GM21515 (cell line): Measurements from ENCODE around the gene PERCC1.

Source experiments
- ATAC-seq: cut with Tn5 transposase; IDR thresholded peaks from one replicate; pipeline ENCODE4 v1.9.1; 2021; ENCODE audit not compliant: unreplicated experiment

Gene PERCC1

DNA sequence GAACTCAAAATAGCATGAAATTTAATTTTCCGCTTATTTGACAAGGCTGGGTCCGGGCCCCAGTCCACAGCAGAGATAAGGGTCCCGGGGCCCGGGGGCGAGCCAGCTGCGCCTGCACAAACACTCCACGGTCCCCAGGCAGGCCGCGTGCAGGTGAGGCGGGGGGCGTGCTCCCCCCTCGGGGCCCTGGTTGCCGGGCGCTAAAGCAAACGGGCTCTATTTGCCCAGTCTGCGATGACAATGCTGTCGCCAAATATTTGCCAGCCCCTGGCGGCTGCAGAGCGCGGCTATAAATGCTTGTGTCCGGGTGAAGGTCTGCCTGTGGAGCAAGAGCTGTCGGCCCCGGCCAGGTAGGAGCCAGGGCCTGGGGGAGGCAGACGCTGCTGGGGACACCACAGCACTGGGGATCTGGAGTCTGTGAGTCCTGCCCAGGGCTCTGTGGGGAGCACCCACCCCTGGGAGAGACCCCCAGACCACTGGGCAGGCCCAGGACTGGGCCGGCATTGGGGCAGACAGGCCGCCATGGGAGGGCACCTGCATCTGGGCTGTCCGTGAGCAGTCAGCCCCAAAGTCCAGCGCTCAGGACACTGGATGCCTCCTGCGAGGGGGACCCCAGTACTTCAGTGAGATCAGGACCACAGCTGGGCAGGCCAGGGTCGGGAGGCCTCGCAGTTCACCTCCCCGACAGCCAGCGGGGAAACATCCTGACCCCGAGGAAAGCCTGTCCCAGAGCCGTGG is at the start of gene PERCC1:
Gene PERCC1, plus strand, starts transcription at position 320 of the 738 bp plus-strand sequence. CDS start 1,516 bp downstream, outside the sequence.
- no peak for ATAC-seq

DNA sequence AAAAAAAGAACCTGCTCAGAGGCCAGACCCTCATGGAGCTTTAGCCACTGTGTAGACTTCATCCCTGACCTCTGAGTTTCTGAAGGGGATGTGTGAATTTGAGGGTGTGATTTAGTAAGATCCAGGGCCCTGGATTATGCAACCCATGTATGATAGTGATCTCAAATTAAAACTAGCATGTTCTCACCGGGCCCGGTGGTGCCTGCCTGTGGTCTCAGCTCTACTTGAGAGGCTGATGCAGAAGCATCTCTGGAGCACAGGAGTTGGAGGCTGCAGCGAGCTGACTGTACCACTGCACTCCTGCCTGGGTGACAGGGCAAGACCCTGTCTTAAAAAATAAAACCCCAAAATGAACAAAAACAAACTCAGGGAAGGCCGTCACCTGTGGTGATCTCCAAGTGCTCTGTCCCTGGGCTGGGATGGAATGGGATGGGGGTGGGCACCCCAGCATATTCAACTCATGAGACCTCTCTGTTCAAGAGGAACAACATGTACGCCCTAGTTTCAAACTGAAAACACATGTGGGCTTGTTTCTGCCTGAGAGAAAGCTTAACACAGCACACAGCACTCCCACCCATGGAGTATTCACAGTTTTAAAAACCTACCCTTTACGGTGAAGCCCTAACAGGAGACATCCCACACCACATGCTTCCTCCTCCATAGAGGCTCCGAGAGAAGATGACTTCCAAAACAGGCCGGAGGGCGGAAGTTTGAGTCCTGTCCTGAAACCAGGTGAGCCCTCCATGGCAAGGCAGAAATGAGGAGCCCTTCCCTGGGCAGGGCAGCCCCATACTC is 49.1 kb upstream of the PERCC1 start:
- no peak for ATAC-seq

DNA sequence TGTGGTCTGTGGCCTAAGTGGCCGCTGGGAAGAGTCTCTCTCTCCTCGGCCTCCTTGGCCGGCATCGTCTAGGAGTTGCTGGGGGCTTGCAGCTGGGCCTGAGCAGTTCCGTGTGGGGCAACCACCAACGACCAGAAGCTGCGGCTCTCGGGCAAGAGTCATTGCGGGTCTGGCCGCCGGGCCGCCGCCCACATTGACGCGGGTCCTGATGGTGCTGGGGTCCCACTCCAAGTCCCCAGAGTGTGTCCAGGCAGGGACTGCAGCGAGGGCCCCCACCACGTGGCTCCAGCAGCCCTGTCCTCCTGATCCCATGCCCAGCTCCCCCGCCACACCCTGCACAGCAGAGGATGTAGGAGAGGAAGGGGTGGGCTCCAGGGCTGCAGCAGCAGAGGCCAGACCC is 47.3 kb upstream of the PERCC1 start:
- no peak for ATAC-seq

DNA sequence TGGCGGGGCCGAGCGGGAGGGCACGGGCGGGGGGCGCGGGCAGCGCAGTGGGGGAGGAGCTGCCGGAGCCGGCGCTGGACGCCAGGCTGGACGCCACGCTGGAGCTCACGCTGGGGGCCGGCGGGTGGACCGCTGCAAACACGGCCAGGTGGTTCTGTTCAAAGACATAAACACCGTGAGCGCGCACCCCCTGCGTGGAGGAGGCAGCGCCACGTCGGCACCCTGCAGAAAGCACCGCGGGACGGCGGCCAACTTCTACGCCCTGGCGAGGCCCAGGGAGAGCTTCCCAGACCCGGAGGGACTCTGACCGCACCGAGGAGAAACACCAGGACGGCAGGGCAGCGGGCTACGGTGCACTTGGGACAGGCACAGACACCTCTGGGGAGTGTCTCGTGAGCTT is 45.6 kb upstream of the PERCC1 start:
- ATAC-seq = no peak

DNA sequence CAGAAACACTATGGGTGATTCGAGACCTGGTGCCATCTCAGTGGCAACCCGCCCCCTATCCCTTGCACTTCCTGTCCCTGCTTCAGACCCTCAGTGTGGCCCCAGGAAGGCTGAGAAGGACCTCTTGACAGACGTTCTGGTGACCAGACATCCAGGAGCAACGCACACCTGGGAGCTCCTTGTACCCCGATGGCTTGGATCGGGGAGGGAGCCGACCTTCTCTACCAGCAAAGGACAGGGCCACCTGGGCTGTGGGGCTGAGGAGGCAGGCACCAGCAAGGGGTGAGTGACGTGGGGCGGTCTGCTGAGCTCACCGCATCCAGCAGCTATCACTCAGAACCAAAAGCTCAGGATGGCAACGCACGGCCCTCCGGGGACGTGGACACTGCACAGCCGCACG is 43.5 kb upstream of the PERCC1 start:
- no peak for ATAC-seq

DNA sequence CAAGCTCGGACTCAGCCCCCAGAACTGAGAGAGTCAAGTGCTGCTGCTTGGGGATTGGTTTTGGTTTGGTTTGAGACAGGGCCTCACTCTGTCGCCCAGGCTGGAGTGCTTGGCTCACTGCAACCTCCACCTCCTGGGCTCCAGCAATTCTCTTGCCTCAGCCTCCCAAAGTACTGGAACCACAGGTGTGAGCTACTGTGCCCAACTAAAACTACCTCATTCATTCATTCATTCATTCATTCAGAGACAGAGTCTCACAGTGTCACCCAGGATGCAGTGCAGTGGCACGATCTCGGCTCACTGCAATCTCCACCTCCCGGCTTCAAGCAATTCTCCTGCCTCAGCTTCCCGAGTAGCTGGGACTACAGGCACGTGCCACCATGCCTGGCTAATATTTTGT is 41.1 kb upstream of the PERCC1 start:
- no peak for ATAC-seq

DNA sequence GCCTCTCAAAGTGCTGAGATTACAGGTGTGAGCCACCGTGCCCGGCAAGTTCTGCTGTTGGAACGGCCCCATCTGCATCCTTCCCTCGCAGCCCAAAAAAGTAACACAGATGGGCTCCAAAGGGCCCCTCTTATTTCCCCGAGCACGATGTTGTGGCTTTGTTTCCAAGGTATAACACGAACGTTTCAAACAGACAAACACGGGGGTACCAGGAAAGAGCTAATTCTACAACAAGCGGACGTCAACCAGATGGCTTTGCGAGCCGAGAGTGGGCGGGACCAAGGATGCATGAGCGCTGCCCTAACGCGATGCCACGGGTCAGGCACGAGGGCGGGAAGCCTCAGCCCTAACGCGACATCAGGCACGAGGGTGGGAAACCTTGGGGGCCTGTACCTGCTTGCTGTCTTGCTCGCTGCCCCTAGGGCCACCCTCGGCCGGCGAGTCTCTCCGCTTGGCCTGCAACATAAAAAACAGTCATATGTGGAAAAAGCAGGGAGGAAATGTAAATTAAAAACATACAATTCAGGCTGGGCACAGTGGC is 40.6 kb upstream of the PERCC1 start:
- ATAC-seq = no peak

DNA sequence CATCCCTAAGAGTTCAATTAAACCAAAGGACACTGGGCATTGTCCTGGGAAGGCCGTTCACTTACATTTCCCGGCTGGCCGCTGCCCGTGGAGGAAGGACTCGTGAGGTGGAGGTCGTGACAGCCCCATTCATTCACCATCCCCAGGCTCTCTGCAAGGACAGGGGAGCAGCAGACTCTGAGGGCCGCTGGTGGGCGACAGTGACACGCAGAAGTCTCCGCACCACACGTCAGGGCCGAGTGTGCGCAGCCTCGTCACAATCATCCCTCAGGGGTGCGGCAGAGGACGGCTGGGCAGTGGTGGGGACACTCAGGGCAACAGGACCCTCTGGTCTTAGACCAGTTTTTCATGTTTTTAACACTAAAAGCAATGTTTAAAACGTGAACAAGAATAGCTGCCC is 38.1 kb upstream of the PERCC1 start:
- no peak for ATAC-seq

DNA sequence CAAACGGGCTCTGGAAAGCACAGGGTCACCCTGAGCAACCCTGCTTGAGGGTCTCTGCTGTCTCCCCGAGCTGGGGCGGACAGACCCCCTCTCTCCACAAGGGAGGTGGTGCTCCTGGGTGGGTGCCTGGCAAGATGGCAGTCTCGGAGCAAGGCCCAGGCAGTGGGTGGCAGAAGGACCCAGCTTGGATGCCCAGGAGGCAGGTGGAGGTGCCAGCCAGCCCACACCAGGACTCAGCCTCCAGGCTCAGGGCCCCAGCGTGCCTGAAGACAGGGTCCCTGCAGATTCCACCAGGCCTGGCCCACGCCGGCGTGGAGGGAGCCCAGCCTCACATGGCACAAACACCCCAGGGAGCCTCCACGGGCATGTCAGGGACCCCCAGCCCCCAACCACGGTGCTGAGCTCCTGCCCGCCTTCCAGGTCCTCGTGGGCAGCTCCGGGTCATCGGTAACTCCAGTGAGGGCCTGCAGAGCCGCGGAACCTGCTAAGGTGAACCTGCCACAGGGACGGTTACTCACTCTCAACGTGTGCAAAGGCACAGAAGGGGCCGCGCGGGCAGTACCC is 37.2 kb upstream of the PERCC1 start:
- ATAC-seq = no peak

DNA sequence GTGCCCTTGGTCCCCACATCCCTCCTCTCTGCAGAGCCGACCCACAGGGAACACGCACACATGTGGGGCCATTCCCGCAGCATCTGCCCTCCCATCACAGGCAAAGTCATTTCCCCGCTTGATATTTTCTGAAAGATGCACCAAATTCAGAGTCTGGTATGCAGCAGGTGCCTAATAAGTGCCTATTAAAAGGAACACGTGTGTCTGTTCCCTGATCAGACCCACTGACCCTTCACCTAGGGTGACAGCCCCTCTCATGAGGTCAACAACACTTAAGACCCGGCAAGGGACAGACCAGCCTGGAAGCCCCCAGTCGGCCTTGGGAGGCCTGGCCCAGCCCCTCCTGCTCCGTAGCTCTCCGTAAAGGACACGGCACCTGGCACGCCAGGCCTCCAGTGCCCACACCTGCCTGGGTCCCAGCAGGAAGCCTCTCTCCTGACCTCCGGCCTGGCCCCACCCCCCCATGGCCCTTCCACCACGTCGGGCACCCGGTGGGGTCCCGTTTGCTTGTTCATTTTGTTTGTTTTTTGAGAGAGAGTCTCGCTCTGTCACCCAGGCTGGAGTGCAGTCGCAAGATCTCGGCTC is 36.4 kb upstream of the PERCC1 start:
- ATAC-seq = no peak

DNA sequence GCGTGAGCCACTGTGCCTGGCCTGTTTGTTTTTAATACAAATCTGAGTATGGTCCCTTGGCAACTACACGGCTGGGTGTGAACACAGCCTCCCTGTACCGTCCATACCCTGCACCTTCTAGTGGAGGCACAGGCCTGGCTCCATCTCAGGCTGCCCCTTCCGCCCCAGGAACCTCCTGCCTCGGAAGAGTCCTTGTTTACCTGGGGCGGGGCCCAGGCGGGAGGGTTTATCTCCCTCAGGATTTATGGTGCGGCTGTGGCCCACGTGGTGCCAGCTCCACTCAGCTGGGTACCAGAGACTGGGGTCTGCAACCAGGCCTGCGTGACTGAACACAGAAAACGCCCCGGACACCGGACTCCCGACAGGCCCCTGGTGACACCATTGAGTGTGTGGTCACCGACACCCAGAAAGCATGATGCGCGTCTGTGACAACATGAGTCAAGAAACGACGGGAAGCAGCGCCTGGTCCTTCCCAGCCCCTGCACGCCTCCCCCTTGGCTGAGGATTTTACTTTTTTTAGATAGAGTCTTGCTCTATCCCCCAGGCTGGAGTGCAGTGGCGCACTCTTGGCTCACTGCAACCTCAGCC is 35.3 kb upstream of the PERCC1 start:
- no peak for ATAC-seq

DNA sequence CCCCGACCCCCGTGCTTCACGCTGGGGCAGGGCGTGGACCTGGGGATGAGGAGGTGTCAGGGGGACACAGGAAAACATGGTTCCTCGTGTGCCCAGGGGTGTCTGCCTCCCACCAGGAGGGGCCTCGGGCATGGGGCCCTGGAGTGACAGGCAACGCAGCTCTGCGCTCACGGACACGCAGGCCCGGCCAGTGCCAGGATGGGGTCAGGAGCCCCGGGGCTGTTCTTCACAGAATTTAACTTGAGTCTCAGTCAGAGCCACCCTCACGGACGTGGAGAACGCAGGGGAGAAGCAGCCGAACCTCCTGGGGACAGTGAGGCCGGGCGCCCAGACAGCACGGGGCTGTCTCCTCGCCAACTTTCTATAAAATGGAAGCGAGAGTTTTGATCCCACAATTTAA is 33.1 kb upstream of the PERCC1 start:
- no peak for ATAC-seq

DNA sequence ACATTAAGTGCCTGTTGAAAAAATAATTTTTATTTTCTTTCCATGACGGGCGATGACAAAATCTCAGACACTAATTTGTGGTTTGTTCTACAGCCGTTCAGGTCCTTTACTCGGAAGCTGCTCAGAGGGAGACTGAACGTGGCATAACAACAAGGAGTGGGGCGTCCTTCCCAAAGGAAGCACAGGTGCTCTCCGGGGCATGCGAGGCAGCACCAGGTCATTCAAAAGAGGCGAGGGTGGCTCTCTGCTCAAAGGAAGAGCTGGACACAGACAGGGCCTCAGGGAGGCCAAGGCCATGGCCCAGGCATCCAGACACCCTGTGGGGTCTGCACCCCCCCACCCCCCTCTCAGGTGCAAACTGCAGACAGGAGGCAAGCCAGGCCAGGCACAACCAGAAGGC is 32.5 kb upstream of the PERCC1 start:
- no peak for ATAC-seq

DNA sequence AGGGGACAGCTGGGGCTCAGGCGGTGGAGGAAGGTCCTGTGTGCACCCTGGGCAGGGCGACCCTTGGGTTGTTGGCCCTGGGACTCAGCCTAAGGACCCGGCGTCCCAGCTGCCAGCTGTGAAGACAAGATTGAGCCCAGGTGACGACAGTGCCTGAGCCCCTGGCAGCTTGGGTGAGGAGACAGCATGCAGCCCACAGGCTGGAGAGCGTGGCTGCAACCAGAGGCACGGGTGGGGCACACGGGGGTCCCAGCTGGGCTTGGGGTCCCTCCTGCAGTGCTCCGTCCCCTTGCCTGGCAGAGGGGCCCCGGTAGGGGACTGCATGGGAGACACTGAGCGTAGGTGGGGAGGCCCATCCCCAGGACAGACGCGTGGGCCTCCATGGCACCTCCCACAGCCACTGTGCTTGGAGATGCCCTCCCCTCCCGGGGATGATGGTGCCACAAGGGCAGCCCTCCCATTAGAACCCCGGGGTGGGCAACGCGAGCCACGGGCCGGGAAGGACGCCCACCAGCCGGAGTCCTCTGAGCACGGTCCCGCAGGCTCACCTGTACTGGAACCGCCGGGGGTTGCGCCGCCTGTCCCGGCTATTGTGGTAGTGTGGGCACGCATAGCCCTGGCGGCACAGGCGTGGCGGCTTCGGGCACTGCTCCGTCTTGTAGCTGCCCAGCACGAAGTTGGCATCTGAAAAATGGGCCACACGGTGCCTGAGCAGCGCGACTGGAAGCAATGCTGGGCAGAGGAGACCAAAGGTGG is 31.9 kb upstream of the PERCC1 start:
- ATAC-seq = no peak

DNA sequence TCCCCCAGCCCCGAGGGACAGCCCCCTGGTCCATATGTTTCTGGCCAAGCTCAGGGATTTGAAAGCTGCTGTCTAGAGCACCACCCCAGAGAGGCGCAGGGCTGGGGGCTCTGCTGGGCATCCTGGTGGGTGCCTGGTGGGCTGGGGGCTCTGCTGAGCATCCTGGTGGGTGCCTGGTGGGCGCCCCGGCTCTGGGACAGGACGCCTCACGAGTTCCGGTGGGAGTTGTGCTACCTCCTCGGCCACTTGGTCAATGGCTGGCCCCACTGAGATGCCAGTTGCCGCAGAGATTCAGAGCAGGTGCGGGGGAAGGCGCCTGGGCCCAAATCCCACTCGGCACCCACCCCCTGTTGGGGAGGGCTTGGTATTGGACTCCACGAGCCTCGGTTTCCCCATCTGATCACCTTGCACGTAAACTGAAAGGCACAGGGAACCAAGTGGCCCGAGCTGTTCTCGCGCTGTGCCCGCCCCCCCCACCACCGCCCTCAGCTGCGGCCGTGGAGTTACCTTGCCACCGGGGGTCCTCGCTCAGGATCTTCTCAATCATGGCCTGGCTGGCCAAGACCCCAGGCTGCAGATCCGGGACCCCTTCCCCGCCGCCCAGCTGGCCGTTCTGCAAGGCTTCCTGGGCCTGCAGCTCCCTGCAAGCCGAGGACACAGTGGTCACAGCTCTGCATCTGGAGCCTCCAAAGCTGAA is 29.7 kb upstream of the PERCC1 start:
- ATAC-seq = no peak

DNA sequence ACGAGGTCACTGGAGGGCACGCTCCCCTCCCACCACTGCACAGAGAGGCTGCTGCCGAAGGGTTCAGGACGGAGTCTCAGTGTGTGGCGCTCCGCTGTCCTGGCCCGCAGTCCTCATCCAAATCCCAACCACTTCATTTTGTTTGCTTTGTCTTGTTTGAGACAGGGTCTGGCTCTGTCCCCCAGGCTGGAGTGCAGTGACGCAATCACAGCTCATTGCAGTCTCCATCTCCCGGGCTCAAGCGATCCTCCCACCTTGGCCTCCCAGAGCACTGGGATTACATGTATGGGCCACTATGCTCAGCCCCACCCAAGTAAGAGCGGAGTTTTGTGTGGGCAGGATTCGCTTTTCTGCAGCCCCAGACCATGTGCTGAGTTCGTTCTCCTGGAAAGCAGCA is 29.1 kb upstream of the PERCC1 start:
- no peak for ATAC-seq

DNA sequence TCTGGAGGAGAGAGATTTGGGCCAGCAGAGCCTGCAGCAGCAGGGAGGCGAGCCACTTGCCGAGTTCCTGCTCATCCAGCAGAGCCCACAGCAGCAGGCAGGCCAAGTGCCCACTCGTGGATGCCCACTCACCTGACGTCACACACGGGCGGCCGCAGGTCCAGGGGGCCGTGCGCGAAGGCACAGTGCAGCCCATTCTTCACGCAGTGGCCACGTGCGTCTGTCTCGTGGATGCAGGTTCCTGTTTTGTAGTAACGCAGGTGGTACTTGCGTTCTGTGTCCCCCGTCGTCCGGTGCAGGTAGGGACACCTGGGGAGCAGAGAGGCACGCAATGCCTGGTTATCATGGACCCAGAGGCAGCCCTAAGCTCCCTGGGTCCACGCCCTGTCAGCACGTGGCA is 27.8 kb upstream of the PERCC1 start:
- no peak for ATAC-seq

DNA sequence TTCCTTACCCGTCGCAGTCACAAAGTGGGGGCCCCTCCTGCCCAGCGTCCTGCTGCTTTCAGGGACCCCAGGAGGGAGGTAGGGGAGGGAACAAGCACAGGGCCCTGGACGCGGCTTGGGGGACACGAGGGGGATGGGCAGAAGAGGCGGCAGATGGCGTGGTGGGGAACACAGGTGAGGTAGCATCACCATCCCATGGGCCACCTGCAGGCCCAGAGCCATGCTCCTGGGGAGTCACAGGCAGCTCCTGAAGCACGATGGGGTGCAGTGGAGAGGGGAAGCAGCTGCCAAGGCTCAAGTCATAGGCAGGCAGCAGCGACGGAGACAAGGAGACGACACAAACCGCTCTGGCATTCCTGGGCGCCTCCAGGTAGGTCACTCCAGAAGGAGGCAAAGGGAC is 27.1 kb upstream of the PERCC1 start:
- no peak for ATAC-seq

DNA sequence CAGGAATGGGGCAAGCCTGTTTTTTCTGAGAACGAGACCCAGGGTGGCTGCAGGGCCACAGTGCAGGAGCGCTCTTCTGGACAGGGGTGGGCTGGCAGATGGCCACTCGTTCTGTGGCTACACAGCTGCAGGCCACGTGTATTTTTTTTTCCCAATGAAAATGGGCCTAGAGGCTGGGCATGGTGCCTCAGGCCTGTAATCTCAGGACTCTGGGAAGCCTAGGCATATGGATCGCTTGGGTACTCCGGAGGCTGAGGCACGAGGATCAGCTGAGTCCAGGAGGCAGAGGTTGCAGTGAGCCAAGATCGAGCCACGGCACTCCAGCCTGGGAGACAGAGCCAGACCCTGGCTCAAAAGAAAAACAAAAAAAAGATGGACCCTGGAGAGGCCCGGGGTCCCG is 23.1 kb upstream of the PERCC1 start:
- peak; percentile 6 for ATAC-seq
